HG03520 (cell line): ENCODE measurements around the gene GALNT9.
"Not testable (repeated sequence)": the region's sequence is repeated elsewhere in the genome, so short reads cannot be mapped to it uniquely, and the experiment has no call there.

Experiments used
- ATAC-seq: cut with Tn5 transposase; IDR thresholded peaks from one replicate; pipeline ENCODE4 v1.9.1; 2021; ENCODE audit warnings: mild to moderate bottlenecking, moderate library complexity; ENCODE audit not compliant: unreplicated experiment

The GALNT9 gene

DNA sequence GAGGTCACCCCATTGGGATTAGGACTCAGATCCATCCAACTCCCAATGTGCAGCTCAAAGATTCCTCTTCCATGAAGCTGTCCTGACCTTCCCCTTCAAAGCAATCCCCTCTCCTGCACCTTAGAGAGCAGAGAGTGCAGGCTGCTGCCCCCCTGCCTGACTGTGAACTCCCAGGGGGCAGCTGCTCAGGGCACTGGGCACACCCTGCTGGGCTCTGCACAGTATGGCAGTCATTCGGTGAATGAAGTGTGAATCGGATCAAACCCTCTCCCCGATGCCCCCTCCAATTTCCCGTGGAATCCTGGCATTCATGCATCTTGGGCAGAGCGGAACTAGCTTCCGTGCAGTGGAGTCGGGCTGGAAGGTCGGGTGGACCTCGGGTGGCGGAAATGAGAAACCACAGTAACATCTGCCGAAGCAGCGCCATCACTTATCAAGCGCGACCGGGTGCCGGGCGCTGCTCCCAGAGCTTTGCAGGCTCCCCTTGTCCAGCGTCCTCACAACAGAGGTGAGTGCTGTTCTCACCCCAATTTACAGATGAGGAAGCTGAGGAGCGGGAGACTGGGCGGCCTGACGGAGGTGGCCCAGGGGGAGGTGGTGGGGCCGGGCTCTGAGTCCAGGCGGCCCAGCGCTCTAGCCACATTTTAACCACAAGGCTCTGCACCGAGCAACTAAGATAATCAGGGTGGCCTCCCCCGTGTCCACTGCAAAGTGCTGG is 14.7 kb downstream of the GALNT9 start:
- no peak for ATAC-seq

DNA sequence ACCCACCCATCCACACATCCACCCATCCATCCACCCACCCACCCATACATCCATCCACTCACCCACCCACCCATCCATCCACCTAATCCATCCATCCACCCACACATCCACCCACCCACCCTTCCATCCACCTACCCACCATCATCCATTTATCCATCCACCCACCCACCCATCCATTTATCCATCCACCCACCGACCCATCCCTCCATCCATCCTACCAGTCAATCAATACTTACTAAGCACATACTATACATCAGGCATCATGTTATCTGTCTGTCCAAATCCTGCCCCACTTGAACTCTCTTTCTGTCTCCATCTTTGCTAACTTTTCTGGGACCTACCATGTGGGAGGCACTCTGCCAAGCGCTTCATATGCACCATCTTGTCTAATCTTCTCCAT is 15.4 kb downstream of the GALNT9 start:
- no peak for ATAC-seq

DNA sequence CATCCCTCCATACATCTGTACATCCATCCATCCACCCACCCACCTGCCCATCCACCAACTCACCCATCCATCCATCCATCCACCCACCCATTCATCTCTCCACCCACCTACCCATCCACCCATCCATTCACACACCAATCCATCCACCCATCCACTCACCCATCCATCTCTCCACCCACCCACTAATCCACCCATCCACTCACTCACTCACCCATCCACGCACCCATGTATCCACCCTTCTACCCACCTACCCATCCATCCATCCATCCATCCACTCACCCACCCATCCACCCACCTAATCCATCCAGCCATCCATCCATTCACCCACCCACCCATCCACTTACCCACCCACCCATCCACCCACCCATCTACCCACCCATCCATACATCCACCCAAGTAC is 16.2 kb downstream of the GALNT9 start:
- ATAC-seq, result no peak

DNA sequence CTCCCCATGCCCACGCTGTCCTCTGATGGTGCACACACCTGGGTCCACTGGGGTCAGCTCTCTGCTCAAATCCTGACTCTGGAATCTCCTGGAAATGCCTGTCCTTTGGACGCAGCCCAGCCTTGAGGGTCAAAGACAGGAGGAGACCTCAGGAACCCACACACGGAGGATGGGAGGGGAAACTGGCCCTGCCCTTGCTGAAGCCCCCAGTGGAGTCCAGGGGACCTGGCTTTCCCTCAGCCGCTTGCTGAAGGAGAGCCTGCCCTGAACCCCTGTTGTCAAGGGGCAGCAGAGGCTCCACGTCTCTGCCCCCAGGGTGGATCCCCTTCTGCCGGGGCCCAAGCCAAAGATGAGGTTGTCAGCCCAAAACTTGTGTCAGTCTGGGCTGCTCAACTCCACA is 16.9 kb downstream of the GALNT9 start:
- no peak for ATAC-seq

DNA sequence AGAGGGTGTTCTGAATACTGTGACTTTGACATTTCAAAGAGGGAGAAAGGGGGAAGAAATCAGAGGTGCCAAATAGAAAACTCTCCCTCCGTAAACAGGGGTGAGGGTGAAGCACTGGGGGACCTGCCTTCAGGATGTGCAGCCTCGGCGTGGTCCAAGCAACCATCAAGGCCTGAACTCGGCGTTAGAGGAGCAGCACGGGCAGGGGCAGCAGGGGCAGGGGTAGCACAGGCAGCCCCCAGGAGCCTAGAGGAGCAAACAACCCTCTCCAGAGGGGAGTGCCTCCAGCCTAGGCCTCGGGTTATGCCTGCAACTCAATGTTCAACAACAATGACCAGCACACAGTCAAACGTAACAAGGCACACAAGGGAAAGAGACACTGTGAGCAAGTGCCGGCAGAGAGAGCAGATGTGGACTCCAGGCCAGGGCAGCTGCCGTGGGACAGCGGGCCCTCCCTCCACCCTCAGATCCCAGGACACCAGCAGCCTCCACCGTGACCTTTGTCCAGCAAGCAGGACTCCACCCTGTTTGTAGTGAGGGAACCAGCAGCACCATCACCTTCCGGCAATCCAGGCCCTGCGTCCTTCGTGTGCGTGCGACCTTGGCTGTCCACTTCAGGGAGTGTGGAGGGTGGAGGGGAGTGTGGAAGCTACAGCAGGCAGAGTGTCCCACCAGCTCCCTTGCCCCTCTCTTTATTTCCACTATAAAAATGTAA is 18.0 kb downstream of the GALNT9 start:
- ATAC-seq, result no peak

DNA sequence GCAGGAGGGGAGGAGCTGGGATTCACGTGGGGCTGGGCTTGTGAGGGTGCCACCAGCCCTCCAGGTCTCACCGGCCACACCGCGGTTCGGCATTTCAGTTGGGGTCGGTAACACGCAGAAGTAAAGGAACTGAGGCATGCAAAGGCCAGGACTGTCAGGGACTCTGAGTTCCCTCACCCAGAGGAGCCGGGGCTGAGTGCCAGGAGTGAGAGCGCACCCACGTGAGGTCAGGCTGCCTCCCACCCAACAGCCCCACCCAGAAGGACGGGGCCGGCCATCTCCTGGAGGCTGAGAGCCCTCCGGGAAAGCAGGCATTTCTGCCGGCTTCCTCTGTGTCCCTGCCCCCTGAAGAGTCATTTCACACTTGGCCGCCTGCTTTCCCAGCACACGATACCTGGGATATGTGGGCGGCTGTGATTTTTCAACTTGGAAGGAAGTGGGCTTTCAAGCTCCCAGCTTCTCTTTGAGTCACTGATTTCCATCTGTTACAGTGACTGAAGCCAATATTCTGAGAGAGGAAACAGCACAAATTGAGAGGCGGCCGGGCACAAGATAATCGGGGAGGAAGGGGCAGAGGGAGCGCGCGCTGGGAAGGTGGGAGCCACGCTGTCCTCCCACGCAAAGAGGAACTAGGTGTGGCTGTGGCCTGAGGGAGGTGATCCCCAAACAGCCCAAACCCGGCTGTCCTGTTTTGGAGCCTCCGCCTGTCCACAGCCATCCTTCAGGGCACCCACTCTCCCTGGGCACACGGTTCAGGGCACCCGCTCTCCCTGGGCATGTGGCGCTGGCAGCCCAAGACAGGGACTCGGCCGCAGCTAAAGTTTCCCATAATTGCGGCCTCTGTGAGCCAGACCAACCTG is 19.0 kb downstream of the GALNT9 start:
- ATAC-seq, result no peak

DNA sequence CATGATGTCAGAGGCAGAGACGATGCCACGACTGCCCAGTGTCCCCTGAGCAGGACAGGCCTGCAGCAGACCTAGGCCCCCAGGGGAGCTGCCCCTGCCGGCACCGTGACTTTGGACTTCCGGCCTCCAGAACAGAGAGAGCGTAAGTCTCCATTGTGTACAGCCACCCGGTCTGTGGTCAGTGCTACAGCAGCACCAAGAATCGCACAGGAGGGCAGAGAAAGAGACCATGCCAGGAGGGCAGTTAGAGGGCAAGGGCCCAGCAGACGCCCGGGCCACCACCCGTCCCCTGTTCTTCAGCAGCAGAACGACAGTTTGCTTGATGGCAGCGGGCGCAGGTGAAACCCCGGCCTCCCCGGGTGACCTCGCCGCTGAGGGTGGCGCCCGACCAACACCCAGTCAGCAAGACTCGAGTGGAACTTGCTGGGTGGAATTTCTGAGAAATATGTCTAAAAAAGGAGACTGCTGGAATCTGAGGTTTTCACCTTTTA is 19.7 kb downstream of the GALNT9 start:
- no peak for ATAC-seq

DNA sequence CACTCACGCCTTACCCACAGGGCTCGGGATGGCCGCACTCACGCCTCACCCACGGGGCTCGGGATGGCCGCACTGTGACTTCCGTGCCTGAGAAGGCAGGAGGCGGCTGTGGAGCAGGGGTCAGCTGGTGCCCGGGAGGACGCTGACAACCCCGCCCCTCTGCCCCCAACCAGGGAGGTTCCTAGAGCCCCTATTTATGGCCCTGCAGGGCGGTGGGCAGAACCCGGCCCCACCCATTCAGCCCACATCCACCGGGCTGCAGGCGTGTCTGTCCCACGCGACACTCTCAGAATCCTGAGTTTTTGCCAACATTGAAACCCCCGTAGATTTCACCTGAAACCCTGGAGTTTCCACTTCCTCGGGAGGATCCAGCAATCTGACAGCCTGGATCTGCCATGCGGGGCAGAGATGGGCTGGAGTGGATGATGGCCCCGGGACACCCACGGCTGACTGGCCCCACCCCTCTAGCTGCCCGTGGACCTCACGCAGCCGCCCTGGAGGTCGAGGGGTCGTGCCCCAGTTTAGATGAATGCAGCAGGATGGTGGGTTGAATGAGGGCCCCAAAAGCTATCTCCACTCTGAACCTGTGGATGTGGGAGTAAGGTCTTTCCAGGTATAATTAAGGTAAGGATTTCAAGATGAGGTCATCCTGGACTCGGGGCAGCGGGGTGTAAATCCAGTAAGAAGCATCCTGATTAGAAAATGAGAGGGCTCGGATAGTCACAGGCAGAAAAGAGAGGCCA is 20.4 kb downstream of the GALNT9 start:
- no peak for ATAC-seq

DNA sequence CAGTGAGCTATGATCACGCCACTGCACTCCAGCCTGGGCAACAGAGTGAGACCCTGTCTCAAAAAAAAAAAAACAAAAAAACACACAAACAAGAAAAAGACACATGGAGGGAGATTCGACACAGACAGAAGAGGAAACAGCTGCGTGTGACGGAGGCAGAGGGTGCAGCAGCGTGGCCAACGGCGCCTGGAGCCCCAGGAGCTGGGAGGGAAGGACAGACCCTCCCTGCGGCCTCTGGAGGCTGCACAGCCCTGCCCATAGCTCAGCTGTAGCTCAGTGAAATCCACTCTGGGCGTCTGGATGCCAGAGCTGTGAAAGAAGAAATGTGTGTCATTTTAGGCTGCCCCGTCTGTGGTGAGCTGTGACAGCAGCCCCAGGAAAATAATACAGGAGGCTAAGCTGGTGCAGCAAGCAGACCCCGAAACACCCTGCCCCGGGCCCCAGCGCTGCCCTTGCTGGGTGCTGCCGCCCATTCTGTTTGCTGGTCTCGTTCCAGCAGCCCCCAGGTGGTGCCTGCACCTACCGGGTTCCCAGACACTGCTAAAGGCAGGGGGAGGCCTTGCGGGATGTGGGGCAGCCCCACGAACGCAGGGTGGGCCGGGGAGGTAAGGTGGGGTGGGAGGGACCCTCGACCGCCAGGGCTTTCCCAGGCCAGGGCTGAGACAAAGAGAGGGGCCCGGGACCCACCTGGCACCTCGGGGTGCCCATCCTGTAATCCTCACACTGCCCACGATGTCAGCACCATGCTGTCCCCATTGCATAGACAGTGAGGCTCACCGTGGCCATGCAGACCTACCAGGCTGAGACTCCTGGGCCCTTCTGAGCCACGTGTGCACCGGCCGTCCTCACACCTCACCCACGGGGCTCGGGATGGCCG is 21.2 kb downstream of the GALNT9 start:
- no peak for ATAC-seq

DNA sequence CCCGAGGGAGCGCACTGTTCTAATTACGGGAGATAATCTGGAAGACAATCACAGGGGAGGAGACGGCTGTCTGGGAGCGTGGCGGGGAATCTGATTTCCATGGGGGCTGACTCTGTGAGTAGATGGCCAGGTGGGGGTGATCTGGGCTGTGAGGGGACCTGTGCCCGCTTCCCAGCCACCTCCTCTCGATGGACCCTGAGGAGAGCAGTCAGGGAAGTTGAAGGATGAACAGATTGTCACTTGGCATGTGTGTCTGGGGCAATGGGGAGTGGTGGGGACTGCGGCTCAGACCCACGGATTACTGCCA is 22.6 kb downstream of the GALNT9 start:
- ATAC-seq, result no peak

DNA sequence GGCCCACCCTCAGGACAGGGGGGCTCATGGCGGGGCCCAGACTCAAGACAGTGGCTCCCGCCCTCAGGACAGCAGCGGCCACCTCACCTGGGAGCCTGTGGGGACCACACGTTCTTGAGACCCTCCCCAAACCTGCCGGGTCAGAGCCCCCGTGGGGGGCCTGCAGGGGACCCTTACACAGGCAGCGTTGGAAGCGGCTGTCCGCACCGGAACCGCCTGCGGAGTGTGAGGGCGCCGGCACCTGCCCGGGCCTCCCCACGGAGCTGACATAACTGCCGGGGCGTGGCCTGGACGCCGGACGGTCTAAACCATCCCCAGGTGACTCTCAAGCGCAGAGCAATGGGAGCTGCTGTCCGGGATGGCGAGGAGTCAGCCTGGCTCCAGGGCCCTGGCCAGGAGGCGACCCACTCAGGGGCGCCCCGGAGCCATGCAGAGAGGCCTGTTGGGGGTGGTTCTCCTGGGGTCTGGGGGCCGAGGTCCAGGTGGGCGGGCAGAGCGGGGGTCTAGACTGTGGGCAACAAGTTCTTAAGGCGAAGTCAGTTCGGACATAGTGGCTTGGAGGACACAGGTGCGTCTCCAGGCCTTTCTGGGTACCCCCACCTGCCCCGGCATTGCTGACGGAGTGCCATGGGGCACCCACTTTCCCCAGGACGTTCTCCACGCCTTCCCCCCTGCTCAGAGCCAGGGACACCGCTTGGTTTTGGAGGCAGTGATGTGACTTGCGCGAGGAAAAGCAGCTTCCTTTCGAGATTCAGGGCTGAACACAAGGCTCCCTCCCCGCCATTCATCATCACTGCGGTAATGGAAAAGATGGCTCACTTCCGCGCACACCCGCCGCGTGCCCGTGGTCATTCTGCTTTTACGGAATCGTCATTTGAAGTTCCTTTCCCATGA is 23.2 kb downstream of the GALNT9 start:
- ATAC-seq, result no peak

DNA sequence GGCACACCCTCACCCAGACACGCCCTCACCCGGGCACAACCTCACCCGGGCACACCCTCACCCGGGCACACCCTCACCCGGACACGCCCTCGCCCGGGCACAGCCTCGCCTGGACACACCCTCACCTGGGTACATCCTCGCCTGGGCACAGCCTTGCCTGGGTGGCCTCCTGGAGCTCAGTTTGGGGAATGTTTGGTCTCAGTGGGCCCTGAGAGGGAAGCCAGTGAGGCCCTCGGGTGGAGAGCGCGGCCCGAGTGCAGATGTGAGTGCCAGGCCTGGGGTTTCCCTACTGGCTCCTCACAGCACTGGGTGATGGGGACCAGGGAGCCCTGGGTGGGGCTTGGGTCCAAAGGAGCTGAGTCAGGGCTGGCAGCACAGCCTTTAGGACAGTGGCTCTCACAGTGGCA is 23.8 kb downstream of the GALNT9 start:
- ATAC-seq, result no peak

DNA sequence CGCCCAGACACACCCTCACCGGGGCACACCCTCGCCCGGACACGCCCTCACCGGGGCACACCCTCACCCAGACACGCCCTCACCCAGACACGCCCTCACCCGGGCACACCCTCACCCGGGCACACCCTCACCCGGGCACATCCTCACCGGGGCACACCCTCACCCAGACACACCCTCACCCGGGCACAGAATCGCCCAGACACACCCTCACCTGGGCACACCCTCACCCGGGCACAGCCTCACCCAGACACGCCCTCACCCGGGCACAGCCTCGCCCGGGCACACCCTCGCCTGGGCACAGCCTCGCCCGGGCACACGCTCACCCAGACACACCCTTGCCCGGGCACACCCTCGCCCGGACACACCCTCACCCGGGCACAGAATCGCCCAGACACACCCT is 24.5 kb downstream of the GALNT9 start:
- ATAC-seq, result not testable (repeated sequence)

DNA sequence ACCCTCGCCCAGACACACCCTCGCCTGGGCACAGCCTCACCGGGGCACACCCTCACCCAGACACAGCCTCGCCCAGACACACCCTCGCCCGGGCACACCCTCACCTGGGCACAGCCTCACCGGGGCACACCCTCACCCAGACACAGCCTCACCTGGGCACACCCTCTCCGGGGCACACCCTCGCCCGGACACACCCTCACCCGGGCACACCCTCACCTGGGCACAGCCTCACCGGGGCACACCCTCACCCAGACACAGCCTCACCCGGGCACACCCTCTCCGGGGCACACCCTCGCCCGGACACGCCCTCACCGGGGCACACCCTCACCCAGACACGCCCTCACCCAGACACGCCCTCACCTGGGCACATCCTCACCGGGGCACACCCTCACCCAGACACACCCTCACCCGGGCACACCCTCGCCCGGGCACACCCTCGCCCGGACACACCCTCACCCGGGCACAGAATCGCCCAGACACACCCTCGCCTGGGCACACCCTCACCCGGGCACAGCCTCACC is 25.5 kb downstream of the GALNT9 start:
- not testable (repeated sequence) for ATAC-seq

DNA sequence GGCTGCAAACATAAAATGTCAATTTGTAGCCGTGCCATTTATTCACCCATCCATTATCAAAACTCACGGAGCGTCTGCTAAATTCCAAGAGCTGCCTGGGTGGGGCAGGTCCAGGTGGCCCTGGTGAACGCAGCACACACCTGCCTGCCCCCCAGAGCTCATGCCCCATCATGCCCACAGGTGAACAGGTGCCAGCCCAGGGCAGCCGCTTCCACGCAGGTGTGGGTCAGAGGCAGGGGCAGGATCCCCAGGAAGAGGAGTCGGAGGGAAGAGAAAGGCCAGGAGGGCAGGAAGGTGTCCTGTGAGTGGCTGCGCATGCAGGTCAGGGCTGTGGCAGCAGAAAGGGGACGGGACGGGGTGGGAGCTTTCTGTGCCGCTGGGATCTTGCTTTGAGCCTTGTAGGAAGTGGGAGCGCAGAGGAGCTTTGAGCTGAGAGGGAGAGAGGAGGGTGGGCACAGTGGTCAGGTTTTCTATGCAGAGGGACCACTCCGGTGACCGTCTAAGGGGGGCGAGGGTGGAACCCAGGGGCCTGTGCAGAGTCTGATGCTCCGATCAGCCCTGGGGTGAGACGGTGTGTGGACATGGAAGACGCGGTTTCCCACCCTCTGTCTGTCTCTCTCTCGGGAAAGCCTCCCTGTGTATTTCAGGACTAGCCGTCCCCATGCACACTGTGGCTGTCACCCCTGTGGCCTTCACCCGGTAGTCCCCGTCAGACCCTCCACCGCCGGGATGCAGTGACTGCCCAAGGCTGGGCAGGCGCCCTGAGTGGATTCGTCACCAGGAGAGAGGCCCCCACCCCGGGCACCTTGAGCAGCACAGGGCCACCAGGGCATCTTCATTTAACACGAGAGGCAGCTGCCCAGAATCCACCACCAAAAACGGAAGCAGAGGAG is 26.7 kb downstream of the GALNT9 start:
- ATAC-seq, result no peak

DNA sequence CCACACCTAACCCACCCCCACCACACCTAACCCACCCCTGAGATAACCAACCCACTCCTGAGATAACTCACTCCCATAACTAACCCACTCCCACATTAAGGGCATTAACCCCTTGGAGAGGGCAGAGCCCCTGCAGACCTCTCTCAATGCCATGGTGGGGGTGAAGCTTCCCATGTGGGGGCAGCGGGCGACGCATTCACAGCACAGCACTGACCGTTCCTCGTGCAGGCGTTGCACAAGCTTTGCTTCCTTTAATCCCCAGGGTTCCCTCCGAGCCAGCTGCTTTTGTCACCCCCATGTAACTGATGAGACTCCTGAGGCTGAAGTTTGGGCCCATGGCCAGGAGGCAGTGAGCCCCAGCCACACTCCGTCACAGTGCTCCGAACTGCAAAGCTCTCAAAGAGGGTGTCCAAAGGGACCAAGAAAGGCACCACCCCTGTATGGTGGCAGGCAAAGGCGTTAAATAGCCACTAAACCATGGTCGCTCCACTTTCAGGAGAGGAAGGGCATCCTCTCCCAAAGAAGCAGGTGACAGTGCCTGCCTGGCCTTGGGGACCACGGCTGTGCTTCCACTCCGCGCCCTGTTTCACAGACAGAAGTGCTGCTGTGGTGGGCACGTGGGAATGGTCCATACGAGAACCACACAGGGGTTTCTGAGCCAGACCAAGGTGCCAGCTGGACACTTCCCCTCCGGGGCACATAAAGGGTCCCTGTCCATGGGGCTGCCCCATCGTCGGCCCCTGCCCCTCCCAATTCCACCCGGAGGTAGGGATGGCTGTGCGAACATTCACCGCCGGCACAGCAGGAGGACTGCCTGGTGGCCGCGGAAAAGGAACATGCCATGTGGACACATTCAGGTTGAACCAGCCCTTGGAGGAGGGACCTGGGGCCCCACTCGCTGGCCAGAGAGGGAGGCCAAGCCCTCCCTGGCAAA is 28.3 kb downstream of the GALNT9 start:
- no peak for ATAC-seq

DNA sequence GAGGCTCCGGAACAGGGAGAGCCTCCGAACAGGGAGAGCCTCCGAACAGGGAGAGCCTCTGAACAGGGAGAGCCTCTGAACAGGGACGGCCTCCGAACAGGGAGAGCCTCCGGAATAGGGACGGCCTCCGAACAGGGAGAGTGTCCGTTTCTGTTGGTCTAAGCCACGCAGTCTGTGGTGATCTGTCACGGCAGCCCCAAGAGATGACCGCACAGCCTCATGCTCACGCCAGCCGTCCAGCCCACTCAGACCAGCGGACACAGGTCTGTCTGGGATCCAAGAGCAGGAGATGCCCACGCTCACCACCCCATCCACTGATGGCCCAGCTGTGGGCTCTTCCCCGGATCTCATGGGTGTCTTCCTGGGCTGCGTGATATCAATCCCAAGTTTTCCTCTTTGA is 33.3 kb downstream of the GALNT9 start:
- ATAC-seq, result no peak
